ENCODE data around the gene KDM2A.
A peak's percentile ranks its signal among the peaks of the same experiment; 100 is the strongest.
"Not testable (repeated sequence)": the region's sequence is repeated elsewhere in the genome, so short reads cannot be mapped to it uniquely, and the experiment has no call there.

KDM2A gene

DNA sequence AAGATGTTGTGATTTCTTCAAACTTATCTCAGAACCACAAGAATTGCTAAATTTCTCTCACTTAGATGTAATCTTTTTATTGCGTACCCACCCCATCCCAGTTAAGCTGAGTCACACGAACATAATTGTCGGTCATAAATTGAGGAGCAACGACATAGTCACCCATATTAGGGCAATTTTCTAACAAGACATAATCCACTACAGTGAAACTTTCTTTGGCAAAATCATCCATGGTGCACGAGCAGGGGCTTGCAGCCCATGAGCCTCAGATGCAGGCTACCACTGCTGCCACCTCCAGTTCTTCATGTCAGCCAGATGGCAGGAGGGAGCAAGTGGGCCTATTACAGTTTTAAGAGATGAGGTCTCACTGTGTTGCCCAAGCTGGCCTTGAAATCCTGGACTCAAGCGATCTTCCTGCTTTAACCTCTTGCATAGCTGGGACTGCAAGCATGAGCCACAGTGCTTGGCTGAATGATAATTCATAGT lies 77.0 kb downstream of the KDM2A start:
- Histone ChIP-seq H3K27ac (no peak overlapping the region), H3K27me3 (replicated peaks) (no peaks in the 10 kb centered on the region), H3K4me3 (ENCODE audit: low read depth, low read length) (no peak overlapping the region), H3K36me3 (replicated peaks) (peaks cover 3% of the 10 kb centered on the region)
- no peak for DNase-seq
- TF ChIP-seq, protein P1, sequence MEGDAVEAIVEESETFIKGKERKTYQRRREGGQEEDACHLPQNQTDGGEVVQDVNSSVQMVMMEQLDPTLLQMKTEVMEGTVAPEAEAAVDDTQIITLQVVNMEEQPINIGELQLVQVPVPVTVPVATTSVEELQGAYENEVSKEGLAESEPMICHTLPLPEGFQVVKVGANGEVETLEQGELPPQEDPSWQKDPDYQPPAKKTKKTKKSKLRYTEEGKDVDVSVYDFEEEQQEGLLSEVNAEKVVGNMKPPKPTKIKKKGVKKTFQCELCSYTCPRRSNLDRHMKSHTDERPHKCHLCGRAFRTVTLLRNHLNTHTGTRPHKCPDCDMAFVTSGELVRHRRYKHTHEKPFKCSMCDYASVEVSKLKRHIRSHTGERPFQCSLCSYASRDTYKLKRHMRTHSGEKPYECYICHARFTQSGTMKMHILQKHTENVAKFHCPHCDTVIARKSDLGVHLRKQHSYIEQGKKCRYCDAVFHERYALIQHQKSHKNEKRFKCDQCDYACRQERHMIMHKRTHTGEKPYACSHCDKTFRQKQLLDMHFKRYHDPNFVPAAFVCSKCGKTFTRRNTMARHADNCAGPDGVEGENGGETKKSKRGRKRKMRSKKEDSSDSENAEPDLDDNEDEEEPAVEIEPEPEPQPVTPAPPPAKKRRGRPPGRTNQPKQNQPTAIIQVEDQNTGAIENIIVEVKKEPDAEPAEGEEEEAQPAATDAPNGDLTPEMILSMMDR (IDR thresholded peaks at IDR 0.05; ENCODE audit: low read depth, low read length, missing control alignments): no peak
- in situ Hi-C loops (cut with HindIII; ENCODE audit: low pct_ligation_motif_present, low sequenced_read_pairs): no loop called here

DNA sequence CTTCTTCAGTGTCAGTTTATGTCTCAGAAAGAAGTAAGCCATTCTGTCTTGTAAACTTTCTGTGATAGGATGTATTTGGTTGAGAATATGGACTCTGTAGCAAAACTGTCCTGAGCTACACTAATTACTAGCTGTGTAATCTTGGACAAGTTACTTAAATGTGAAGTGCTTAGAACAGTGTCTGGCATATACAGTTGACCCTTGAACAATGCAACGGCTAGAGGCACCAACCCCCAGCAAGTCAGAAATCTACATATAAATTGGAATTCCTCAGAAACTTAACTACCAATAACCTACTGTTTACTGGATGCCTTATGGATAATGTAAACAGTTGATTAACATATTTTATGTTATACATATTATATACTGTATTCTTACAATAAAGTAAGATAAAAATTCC lies 78.5 kb downstream of the KDM2A start:
- DNase-seq: no peak
- Histone ChIP-seq H3K27ac (no peak overlapping the region), H3K36me3 (replicated peaks) (peaks cover 3% of the 10 kb centered on the region), H3K4me3 (ENCODE audit: low read depth, low read length) (no peak overlapping the region), H3K27me3 (replicated peaks) (no peaks in the 10 kb centered on the region)
- TF ChIP-seq, protein P1 (IDR thresholded peaks at IDR 0.05; ENCODE audit: low read depth, low read length, missing control alignments): no peak
- in situ Hi-C loops (cut with HindIII; ENCODE audit: low pct_ligation_motif_present, low sequenced_read_pairs): no loop called here

DNA sequence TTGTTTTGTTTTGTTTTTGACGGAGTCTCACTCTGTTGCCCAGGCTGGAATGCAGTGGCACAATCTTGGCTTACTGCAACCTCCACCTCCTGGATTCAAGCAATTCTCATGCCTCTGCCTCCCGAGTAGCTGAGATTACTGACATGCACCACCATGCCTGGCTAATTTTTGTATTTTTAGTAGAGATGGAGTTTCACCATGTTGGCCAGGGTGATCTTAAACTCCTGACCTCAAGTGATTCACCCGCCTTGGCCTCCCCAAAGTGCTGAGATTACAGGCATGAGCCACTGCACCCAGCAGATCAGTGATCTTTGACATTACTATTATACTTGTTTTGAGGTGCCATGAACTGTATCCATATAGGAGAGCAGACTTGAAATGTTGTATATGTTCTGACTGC lies 79.7 kb downstream of the KDM2A start:
- H3K27me3 ChIP-seq (replicated peaks); in situ Hi-C loops (cut with HindIII; ENCODE audit: low pct_ligation_motif_present, low sequenced_read_pairs); H3K27ac ChIP-seq; H3K4me3 ChIP-seq (ENCODE audit: low read depth, low read length); H3K36me3 ChIP-seq (replicated peaks): not testable (repeated sequence)
- peak; percentile 16 for DNase-seq

DNA sequence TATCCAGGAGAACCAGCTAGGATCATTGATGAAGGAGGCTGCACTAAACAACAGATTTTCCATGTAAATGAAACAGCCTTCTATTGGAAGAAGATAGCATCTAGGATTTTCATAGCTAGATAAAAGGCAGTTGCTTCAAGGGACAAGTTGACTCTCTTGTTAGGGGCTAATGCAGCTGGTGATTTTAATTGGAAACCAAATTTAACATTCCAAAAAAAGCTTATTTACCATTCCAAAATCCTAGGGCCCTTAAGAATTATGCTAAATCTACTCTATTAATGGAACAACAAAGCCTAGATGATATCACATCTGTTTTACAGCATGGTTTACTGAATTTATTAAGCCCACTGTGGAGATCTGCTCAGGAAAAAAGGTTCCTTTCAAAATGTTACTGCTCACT lies 80.7 kb downstream of the KDM2A start:
- TF ChIP-seq, protein P1 (IDR thresholded peaks at IDR 0.05; ENCODE audit: low read depth, low read length, missing control alignments): no peak
- Histone ChIP-seq H3K4me3 (ENCODE audit: low read depth, low read length) (no peak overlapping the region), H3K36me3 (replicated peaks) (peaks cover 3% of the 10 kb centered on the region), H3K27me3 (replicated peaks) (no peaks in the 10 kb centered on the region), H3K27ac (no peak overlapping the region)
- DNase-seq: no peak
- in situ Hi-C loops (cut with HindIII; ENCODE audit: low pct_ligation_motif_present, low sequenced_read_pairs): no loop called here

DNA sequence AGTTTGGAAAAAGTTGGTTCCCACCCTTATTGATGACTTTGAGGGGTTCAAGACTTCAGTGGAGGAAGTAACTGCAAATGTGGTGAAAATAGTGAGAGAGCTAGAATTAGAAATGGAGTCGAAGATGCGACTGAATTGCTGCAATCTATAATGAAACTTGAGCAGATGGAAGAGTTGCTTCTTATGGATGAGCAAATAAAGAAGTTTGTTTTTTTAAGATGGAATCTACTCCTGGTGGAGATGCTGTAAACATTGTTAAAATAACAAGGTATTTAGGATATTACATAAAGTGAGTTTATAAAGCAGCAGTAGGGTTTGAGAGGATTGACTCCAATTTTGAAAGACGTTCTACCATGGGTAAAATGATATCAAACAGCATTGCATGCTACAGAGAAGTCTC lies 83.0 kb downstream of the KDM2A start:
- TF ChIP-seq, protein P1 (IDR thresholded peaks at IDR 0.05; ENCODE audit: low read depth, low read length, missing control alignments): no peak
- Histone ChIP-seq H3K4me3 (ENCODE audit: low read depth, low read length) (no peak overlapping the region), H3K27ac (no peak overlapping the region), H3K36me3 (replicated peaks) (peaks cover 3% of the 10 kb centered on the region), H3K27me3 (replicated peaks) (no peaks in the 10 kb centered on the region)
- no peak for DNase-seq
- in situ Hi-C loops (cut with HindIII; ENCODE audit: low pct_ligation_motif_present, low sequenced_read_pairs): no loop called here

DNA sequence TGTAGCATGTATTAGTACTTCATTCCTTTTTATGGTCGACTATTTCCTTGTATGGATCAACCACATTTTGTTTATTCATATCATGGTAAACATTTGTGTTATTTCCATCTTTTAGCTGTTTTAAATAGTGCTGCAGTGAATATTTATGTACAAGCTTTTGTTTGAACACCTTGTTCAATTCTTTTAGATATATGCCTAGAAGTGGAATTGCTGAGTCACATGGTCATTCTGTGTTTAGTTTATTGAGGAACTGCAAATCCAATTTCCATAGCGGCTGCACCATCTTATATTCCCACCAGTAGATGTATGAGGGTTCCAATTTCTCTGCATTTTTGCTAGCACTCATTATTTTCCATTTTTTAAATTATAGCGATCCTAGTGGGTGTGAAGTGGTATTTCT lies 85.8 kb downstream of the KDM2A start:
- TF ChIP-seq, protein P1 (IDR thresholded peaks at IDR 0.05; ENCODE audit: low read depth, low read length, missing control alignments): no peak
- in situ Hi-C loops (cut with HindIII; ENCODE audit: low pct_ligation_motif_present, low sequenced_read_pairs): no loop called here
- Histone ChIP-seq H3K27me3 (replicated peaks) (no peaks in the 10 kb centered on the region), H3K4me3 (ENCODE audit: low read depth, low read length) (no peak overlapping the region), H3K36me3 (replicated peaks) (peaks cover 8% of the 10 kb centered on the region), H3K27ac (no peak overlapping the region)
- DNase-seq: no peak

DNA sequence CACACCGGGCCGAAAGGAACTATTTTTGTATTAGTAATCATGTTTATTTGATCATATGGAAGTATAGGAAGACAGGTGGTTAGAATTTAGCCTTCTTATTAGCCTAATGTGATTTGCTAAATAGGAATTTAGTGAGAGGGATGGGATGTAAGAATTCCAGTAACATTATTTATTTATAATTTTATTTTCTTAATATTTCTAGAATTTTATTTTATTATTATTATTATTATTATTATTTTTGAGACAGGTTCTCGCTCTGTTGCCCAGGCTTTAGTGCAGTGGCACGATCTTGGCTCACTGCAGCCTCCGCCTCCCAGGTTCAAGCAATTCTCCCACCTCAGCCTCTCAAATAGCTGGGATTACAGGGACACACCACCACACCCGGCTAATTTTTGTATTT lies 90.2 kb downstream of the KDM2A start:
- H3K27ac ChIP-seq; H3K27me3 ChIP-seq (replicated peaks); in situ Hi-C loops (cut with HindIII; ENCODE audit: low pct_ligation_motif_present, low sequenced_read_pairs); DNase-seq; H3K4me3 ChIP-seq (ENCODE audit: low read depth, low read length); H3K36me3 ChIP-seq (replicated peaks): not testable (repeated sequence)
